HEK293 (cell line): Measurements from ENCODE around the gene GLRX5.

Experiments used
- ATF2 ChIP-seq: fragments of 450-650 bp; formaldehyde crosslinking; IDR thresholded peaks from 2 replicates; pipeline ENCODE4 v1.5.1; 2016; ENCODE audit warnings: missing biosample characterization, missing genetic modification characterization, low read depth
- CTCF ChIP-seq: fragments of 450-650 bp; formaldehyde crosslinking; IDR thresholded peaks from 2 replicates; pipeline ENCODE4 v1.5.1; 2016; ENCODE audit warnings: missing biosample characterization, missing genetic modification characterization
- GLI2 ChIP-seq: fragments of 450-650 bp; formaldehyde crosslinking; IDR thresholded peaks from 2 replicates; pipeline ENCODE4; 2017; ENCODE audit warnings: missing biosample characterization, missing genetic modification characterization, low read depth, borderline replicate concordance
- OVOL3 ChIP-seq: fragments of 450-650 bp; formaldehyde crosslinking; IDR thresholded peaks from 2 replicates; pipeline ENCODE4 v1.5.1; 2016; ENCODE audit warnings: missing biosample characterization, missing genetic modification characterization
- TSHZ1 ChIP-seq: fragments of 450-650 bp; formaldehyde crosslinking; IDR thresholded peaks from 2 replicates; pipeline ENCODE4 v1.5.1; 2016; ENCODE audit warnings: missing biosample characterization, missing genetic modification characterization, borderline replicate concordance
- YY1 ChIP-seq: fragments of 450-650 bp; formaldehyde crosslinking; IDR thresholded peaks from 2 replicates; pipeline ENCODE4 v1.5.1; 2018; ENCODE audit warnings: missing biosample characterization, missing genetic modification characterization
- ZBTB48 ChIP-seq: fragments of 450-650 bp; formaldehyde crosslinking; IDR thresholded peaks from 2 replicates; pipeline ENCODE4 v1.5.1; 2016; ENCODE audit warnings: missing biosample characterization, missing genetic modification characterization
- ZNF175 ChIP-seq: fragments of 450-650 bp; formaldehyde crosslinking; IDR thresholded peaks from 2 replicates; pipeline ENCODE4 v1.5.1; 2016; ENCODE audit warnings: missing biosample characterization, missing genetic modification characterization
- ZNF501 ChIP-seq: fragments of 450-650 bp; formaldehyde crosslinking; IDR thresholded peaks from 2 replicates; pipeline ENCODE4 v1.5.1; 2016; ENCODE audit warnings: missing biosample characterization, missing genetic modification characterization
- ZNF549 ChIP-seq: fragments of 450-650 bp; IDR thresholded peaks from 2 replicates; pipeline ENCODE4 v1.5.1; 2018; ENCODE audit warnings: missing biosample characterization, missing genetic modification characterization, mild to moderate bottlenecking, inconsistent platforms, moderate library complexity
- ZNF629 ChIP-seq: fragments of 450-650 bp; formaldehyde crosslinking; IDR thresholded peaks from 2 replicates; pipeline ENCODE4 v1.5.1; 2017; ENCODE audit warnings: missing biosample characterization, missing genetic modification characterization
- ZNF639 ChIP-seq: fragments of 450-650 bp; formaldehyde crosslinking; IDR thresholded peaks from 2 replicates; pipeline ENCODE4 v1.5.1; 2016; ENCODE audit warnings: missing biosample characterization, missing genetic modification characterization
- ZNF76 ChIP-seq: fragments of 450-650 bp; formaldehyde crosslinking; IDR thresholded peaks from 2 replicates; pipeline ENCODE4; 2016; ENCODE audit warnings: low read depth, missing biosample characterization, missing genetic modification characterization, borderline replicate concordance

- TF ChIP-seq ZNF549 (tag by site-specific recombination) (no peak), ZNF76 (tag by site-specific recombination) (no peak), OVOL3 (tag by site-specific recombination) (no peak), GLI2 (tag by site-specific recombination) (no peak), ATF2 (tag by site-specific recombination) (no peak), CTCF (tag by site-specific recombination) (no peak), YY1 (tag by site-specific recombination) (no peak), TSHZ1 (tag by site-specific recombination) (no peak), ZNF639 (no peak), ZNF629 (no peak), ZBTB48 (tag by site-specific recombination) (no peak), ZNF501 (tag by site-specific recombination) (no peak), ZNF175 (no peak)
These were observed 8.2 kb downstream of the GLRX5 start for GRCh38 chr14:95543021-95543420.
